Gastrocnemius medialis (tissue), 4 donors: Measurements from ENCODE around the gene CERT1.

Experiments
- POLR2A ChIP-seq, 2 donors: fragments of 450-650 bp; IDR thresholded peaks; one replicate each; pipeline ENCODE4 v1.6.1; 2017; ENCODE audit warnings: antibody characterized with exemption in 2 of 2, mild to moderate bottlenecking in 2 of 2, moderate library complexity in 2 of 2
- TF ChIP-seq, protein P1 (sequence below), 5 experiments: fragments of 450-650 bp in 3 of 5; fragments of 200-600 bp in 2 of 5; sonication (generic) in 2 of 5; IDR thresholded peaks in 4 of 5; conservative IDR thresholded peaks in 1 of 5; 1 replicate in 4 of 5; 2 replicates in 1 of 5; pipeline ENCODE4 v1.5.1; 2016 to 2019; ENCODE audit warnings: antibody characterized with exemption in 5 of 5, mild to moderate bottlenecking in 3 of 5, moderate library complexity in 3 of 5

DNA sequence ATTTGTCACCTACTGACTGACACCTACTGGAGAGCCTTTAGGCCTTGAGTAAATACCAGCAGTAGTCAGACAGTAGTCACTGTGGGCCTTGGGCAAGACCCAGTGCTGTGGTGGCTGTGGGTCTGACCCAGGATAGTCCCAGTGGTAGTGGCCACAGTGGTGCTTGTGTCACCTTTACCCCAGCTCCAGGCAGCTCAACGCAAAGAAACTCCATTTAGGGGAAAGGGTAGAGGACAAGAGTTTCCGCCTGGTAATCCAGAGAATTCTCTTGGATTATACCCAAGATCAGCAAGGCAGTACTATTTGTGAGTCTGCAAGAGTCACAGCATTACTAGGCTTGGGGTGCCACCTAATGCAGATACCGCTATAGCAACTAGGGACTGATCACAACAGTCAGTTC is 28.9 kb downstream of the CERT1 start:
- TF ChIP-seq, protein P1, sequence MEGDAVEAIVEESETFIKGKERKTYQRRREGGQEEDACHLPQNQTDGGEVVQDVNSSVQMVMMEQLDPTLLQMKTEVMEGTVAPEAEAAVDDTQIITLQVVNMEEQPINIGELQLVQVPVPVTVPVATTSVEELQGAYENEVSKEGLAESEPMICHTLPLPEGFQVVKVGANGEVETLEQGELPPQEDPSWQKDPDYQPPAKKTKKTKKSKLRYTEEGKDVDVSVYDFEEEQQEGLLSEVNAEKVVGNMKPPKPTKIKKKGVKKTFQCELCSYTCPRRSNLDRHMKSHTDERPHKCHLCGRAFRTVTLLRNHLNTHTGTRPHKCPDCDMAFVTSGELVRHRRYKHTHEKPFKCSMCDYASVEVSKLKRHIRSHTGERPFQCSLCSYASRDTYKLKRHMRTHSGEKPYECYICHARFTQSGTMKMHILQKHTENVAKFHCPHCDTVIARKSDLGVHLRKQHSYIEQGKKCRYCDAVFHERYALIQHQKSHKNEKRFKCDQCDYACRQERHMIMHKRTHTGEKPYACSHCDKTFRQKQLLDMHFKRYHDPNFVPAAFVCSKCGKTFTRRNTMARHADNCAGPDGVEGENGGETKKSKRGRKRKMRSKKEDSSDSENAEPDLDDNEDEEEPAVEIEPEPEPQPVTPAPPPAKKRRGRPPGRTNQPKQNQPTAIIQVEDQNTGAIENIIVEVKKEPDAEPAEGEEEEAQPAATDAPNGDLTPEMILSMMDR (IDR thresholded peaks at IDR 0.05 in 4 of 5, conservative IDR thresholded peaks at IDR 0.05 in 1 of 5) = no peak
- TF ChIP-seq POLR2A (IDR thresholded peaks at IDR 0.05) = no peak
